HCT116 (cell line): ENCODE data around the gene BMP2K. TPM values are rescaled to one million over a fixed set of nuclear protein-coding genes. Genes with fewer than 3 reads are reported as not detected.
A peak's percentile ranks its signal among the peaks of the same experiment; 100 is the strongest.

ENCODE experiments used
- ATAC-seq: fragments of 200-7000 bp; cut with Tn5 transposase; 2 replicates; pipeline ENCODE4 v1.9.1; 2020; ENCODE audit warnings: mild to moderate bottlenecking, moderate library complexity
- BruUV-seq: library from RNA; stranded (reverse); fragments of 400-500 nt; replicated peaks from 2 replicates; lab custom pipeline; 2021; lab: Mats Ljungman, UMichigan
- CTCF ChIA-PET: fragments of 300-600 bp; sonication (Branson Sonifier 250); formaldehyde crosslinking; loops from one replicate; lab custom pipeline; 2021; ENCODE audit warnings: antibody characterized with exemption; lab: Charles Lee
- POLR2A ChIA-PET: fragments of 300-600, 350-600 bp; sonication (Branson Sonifier 250); formaldehyde crosslinking; loops from one replicate; lab custom pipeline; 2021; ENCODE audit warnings: antibody characterized with exemption; lab: Charles Lee
- RAD21 ChIA-PET, 2 experiments: fragments of 300-600 bp; sonication (Branson Sonifier 250); formaldehyde crosslinking; loops; one replicate each; lab custom pipeline; 2023; ENCODE audit warnings: low total read pairs in 2 of 2; ENCODE audit not compliant: uncharacterized antibody in 2 of 2, unreplicated experiment in 2 of 2, low non-redundant PET in 1 of 2; lab: Charles Lee
- DNase-seq: peaks from one replicate; pipeline ENCODE4 v3.0.0-alpha.2; 2010; ENCODE audit warnings: low read depth, low spot score
- H2AFZ ChIP-seq: fragments of 200-600 bp; shearing (Covaris generic), sonication (generic); 2 replicates; pipeline ENCODE4 v1.6.1; 2017; ENCODE audit warnings: low read depth, mixed run types, mixed read lengths, antibody characterized with exemption, low read length; ENCODE audit not compliant: poor library complexity, severe bottlenecking
- H3K27ac ChIP-seq: 2 replicates; pipeline ENCODE4 v1.5.1; 2012; ENCODE audit warnings: low read depth, low read length
- H3K27me3 ChIP-seq: fragments of 200-600 bp; sonication (generic); 2 replicates; pipeline ENCODE4 v1.6.1; 2016; ENCODE audit warnings: mixed run types, low read length, mixed read lengths; ENCODE audit not compliant: insufficient read depth
- H3K36me3 ChIP-seq, 2 experiments: fragments of 200-500 bp in 1 of 2; fragments of 200-600 bp in 1 of 2; sonication (Bioruptor generic) in 1 of 2; sonication (generic) in 1 of 2; 2 replicates each; pipeline versions ENCODE4 v1.5.1 to v1.6.1; 2014 to 2016; ENCODE audit warnings: low read length in 2 of 2, inconsistent platforms in 1 of 2, mixed read lengths in 1 of 2, mixed run types in 1 of 2; ENCODE audit not compliant: insufficient read depth in 2 of 2, control insufficient read depth in 1 of 2
- H3K4me1 ChIP-seq, 2 experiments: fragments of 200-600 bp in 1 of 2; sonication (generic) in 1 of 2; 2 replicates each; pipeline versions ENCODE4 v1.5.1 to v1.6.1; 2012 to 2017; ENCODE audit warnings: low read length in 2 of 2, inconsistent platforms in 1 of 2, mild to moderate bottlenecking in 1 of 2, mixed read lengths in 1 of 2, mixed run types in 1 of 2, moderate library complexity in 1 of 2; ENCODE audit not compliant: insufficient read depth in 2 of 2, control insufficient read depth in 1 of 2
- H3K4me2 ChIP-seq: fragments of 200-600 bp; sonication (generic); 2 replicates; pipeline ENCODE4 v1.6.1; 2017; ENCODE audit warnings: mixed run types, low read length, mixed read lengths
- H3K4me3 ChIP-seq, 2 experiments: fragments of 200-600 bp in 1 of 2; sonication (generic) in 1 of 2; replicated peaks in 1 of 2; 2 replicates each; pipeline ENCODE4 v1.5.1; 2011 to 2016; ENCODE audit warnings: low read length in 2 of 2, control low read depth in 1 of 2, low read depth in 1 of 2, mild to moderate bottlenecking in 1 of 2, mixed read lengths in 1 of 2, mixed run types in 1 of 2
- H3K79me2 ChIP-seq: fragments of 200-600 bp; sonication (generic); 2 replicates; pipeline ENCODE4 v1.6.1; 2017; ENCODE audit warnings: mild to moderate bottlenecking, mixed run types, low read length, moderate library complexity, mixed read lengths; ENCODE audit not compliant: insufficient read depth
- H3K9ac ChIP-seq: fragments of 200-600 bp; sonication (generic); 2 replicates; pipeline ENCODE4 v1.6.1; 2016; ENCODE audit warnings: low read length, mixed read lengths
- H3K9me2 ChIP-seq: fragments of 200-600 bp; sonication (generic), shearing (Covaris generic); 2 replicates; pipeline ENCODE4 v1.6.1; 2017; ENCODE audit warnings: mixed run types, mild to moderate bottlenecking, moderate library complexity; ENCODE audit not compliant: insufficient read depth
- H3K9me3 ChIP-seq, 2 experiments: fragments of 200-500 bp in 1 of 2; fragments of 200-600 bp in 1 of 2; sonication (Bioruptor generic) in 1 of 2; sonication (generic) in 1 of 2; 2 replicates each; pipeline ENCODE4 v1.6.1; 2014 to 2017; ENCODE audit warnings: low read length in 2 of 2, mixed read lengths in 2 of 2, inconsistent platforms in 1 of 2, low read depth in 1 of 2, mild to moderate bottlenecking in 1 of 2, mixed run types in 1 of 2, moderate library complexity in 1 of 2; ENCODE audit not compliant: control insufficient read depth in 1 of 2, insufficient read depth in 1 of 2
- H4K20me1 ChIP-seq: fragments of 200-600 bp; sonication (generic), shearing (Covaris generic); 2 replicates; pipeline ENCODE4 v1.6.1; 2017; ENCODE audit warnings: mixed run types, mild to moderate bottlenecking, moderate library complexity; ENCODE audit not compliant: insufficient read depth
- CTCF ChIP-seq, 3 experiments: fragments of 200-600 bp in 1 of 3; sonication (generic) in 1 of 3; IDR thresholded peaks in 2 of 3; conservative IDR thresholded peaks in 1 of 3; 2 replicates each; pipeline ENCODE4 v1.5.1; 2012 to 2017; ENCODE audit warnings: low read depth in 2 of 3, low read length in 2 of 3, antibody characterized with exemption in 1 of 3, borderline replicate concordance in 1 of 3, control low read depth in 1 of 3, mild to moderate bottlenecking in 1 of 3, mixed read lengths in 1 of 3, mixed run types in 1 of 3, moderate library complexity in 1 of 3; ENCODE audit not compliant: insufficient read depth in 1 of 3
- RAD21 ChIP-seq: IDR thresholded peaks from 2 replicates; pipeline ENCODE4 v1.6.1; 2012; ENCODE audit warnings: low read depth, mild to moderate bottlenecking
- intact Hi-C: fragments of 100-400 bp; cut with micrococcal nuclease; formaldehyde crosslinking; loops from 2 replicates; pipeline ENCODE4 v1.10.0; 2022
- total RNA-seq: library from RNA; stranded (reverse); gene quantifications from one replicate; pipeline ENCODE4 v1.2.1, GENCODE V29; 2021; ENCODE audit not compliant: unreplicated experiment

Gene BMP2K
- total RNA-seq, 1 experiment from 2014 or later: 27.7 TPM

- Histone ChIP-seq H3K36me3 (no peaks in the 10 kb centered on the region), H3K9ac (no peak overlapping the region), H3K79me2 (no peaks in the 10 kb centered on the region), H2AFZ (no peak overlapping the region), H3K9me2 (no peaks in the 10 kb centered on the region), H3K4me2 (no peak overlapping the region), H3K27ac (no peak overlapping the region), H3K9me3 (no peaks in the 10 kb centered on the region), H3K4me3 (no peak overlapping the region), H3K27me3 (no peaks in the 10 kb centered on the region), H4K20me1 (no peaks in the 10 kb centered on the region), H3K4me1 (no peaks in the 10 kb centered on the region)
- no peak for DNase-seq
- RAD21 ChIA-PET: no interaction called here
- BruUV-seq: no TSS peak
- CTCF ChIA-PET: no interaction called here
- POLR2A ChIA-PET: no interaction called here
- no peak for ATAC-seq
- TF ChIP-seq RAD21: no peak
- 0 out of 6 replicates have a peak, but pooled peaks of 2 of the 3 experiments have one; percentile 9 to 24 for TF ChIP-seq CTCF (IDR thresholded peaks at IDR 0.05 in 2 of 3, conservative IDR thresholded peaks at IDR 0.05 in 1 of 3; ENCODE audit: borderline replicate concordance in 1 of 3, insufficient read depth in 1 of 3, low read depth in 2 of 3, low read length in 2 of 3)
- intact Hi-C loops: no loop called here
Measured at GRCh38 chr4:78748381-78748780, 27.8 kb upstream of the BMP2K start.

GRCh38 chr4:78749258-78749971, 26.7 kb upstream of the BMP2K start:
- no peaks in the 10 kb centered on the region for H3K4me1 ChIP-seq
- no peak overlapping the region for H3K4me3 ChIP-seq
- intact Hi-C loops: no loop called here
- H3K4me2 ChIP-seq: no peak overlapping the region
- no peak for ATAC-seq
- ChIA-PET RAD21 (no interaction called here), POLR2A (no interaction called here), CTCF (no interaction called here)
- H3K9ac ChIP-seq: no peak overlapping the region
- H3K9me2 ChIP-seq: no peaks in the 10 kb centered on the region
- no TSS peak for BruUV-seq
- H3K36me3 ChIP-seq: no peaks in the 10 kb centered on the region
- no peaks in the 10 kb centered on the region for H4K20me1 ChIP-seq
- no peaks in the 10 kb centered on the region for H3K79me2 ChIP-seq
- no peak overlapping the region for H2AFZ ChIP-seq
- no peak for TF ChIP-seq RAD21
- H3K9me3 ChIP-seq: no peaks in the 10 kb centered on the region
- H3K27ac ChIP-seq: no peak overlapping the region
- DNase-seq: no peak
- no peaks in the 10 kb centered on the region for H3K27me3 ChIP-seq
